GM12878 (cell line): ENCODE measurements around the gene ASIC1. TPM values are rescaled to one million over a fixed set of nuclear protein-coding genes. Genes with fewer than 3 reads are reported as not detected.

Experiments
- ATAC-seq: fragments of 200-7000 bp; cut with Tn5 transposase; 3 replicates; pipeline ENCODE4 v1.9.1; 2020; ENCODE audit warnings: mild to moderate bottlenecking, moderate library complexity
- BruUV-seq: library from RNA; stranded (reverse); fragments of 400-500 nt; replicated peaks from 2 replicates; lab custom pipeline; 2021; lab: Mats Ljungman, UMichigan
- CTCF ChIA-PET: fragments of 300-600 bp; sonication (Branson Sonifier 250); formaldehyde crosslinking; extraction: SDS; loops from one replicate; lab custom pipeline; 2021; ENCODE audit warnings: inconsistent platforms; lab: Yijun Ruan, JAX
- POLR2A ChIA-PET: fragments of 350-600 bp; formaldehyde crosslinking; extraction: SDS; loops from one replicate; lab custom pipeline; 2021; ENCODE audit warnings: inconsistent platforms; lab: Charles Lee
- RAD21 ChIA-PET: fragments of 300-600 bp; sonication (Branson Sonifier 250); formaldehyde crosslinking; loops from one replicate; lab custom pipeline; 2023; ENCODE audit warnings: antibody characterized with exemption; ENCODE audit not compliant: unreplicated experiment; lab: Charles Lee
- SMC1A ChIA-PET: fragments of 300-600 bp; sonication (Branson Sonifier 250); formaldehyde crosslinking; loops from one replicate; lab custom pipeline; 2023; ENCODE audit not compliant: unreplicated experiment, uncharacterized antibody; lab: Charles Lee
- DNase-seq: peaks from one replicate; pipeline ENCODE4 v3.0.0-alpha.2; 2011; ENCODE audit warnings: low read depth, low spot score
- FAIRE-seq: peaks from 3 replicates; lab custom pipeline; 2011; peaks lifted over from hg19 to GRCh38; lab: Jason Lieb, UNC
- H2AFZ ChIP-seq: 2 replicates; pipeline ENCODE4 v1.6.0; 2011; ENCODE audit warnings: low read depth, low read length, control low read depth; ENCODE audit not compliant: control insufficient read depth
- H3K27ac ChIP-seq: 2 replicates; pipeline ENCODE4 v1.5.1; 2011; ENCODE audit warnings: control low read depth; ENCODE audit not compliant: control insufficient read depth, insufficient read depth
- H3K27me3 ChIP-seq, 2 experiments: replicated peaks in 1 of 2; 2 replicates each; pipeline versions ENCODE4 v1.6.0 to v1.6.1; 2011; ENCODE audit warnings: low read length in 1 of 2; ENCODE audit not compliant: control insufficient read depth in 2 of 2, insufficient read depth in 2 of 2
- H3K36me3 ChIP-seq, 2 experiments: 2 replicates each; pipeline ENCODE4 v1.5.1; 2011; ENCODE audit warnings: low read length in 1 of 2; ENCODE audit not compliant: control insufficient read depth in 2 of 2, insufficient read depth in 2 of 2
- H3K4me1 ChIP-seq: 2 replicates; pipeline ENCODE4 v1.6.1; 2011; ENCODE audit warnings: mild to moderate bottlenecking, low read length, moderate library complexity, mixed read lengths; ENCODE audit not compliant: control insufficient read depth, insufficient read depth
- H3K4me2 ChIP-seq: 2 replicates; pipeline ENCODE4 v1.6.0; 2011; ENCODE audit warnings: control low read depth; ENCODE audit not compliant: control insufficient read depth, insufficient read depth
- H3K4me3 ChIP-seq: fragments of 200-600 bp; sonication (generic); 2 replicates; pipeline ENCODE4 v1.5.1; 2016
- H3K79me2 ChIP-seq: 2 replicates; pipeline ENCODE4 v1.6.0; 2011; ENCODE audit warnings: low read length; ENCODE audit not compliant: control insufficient read depth, insufficient read depth
- H3K9ac ChIP-seq: 2 replicates; pipeline ENCODE4 v1.8.0; 2011; ENCODE audit warnings: low read length, control low read depth, mixed read lengths; ENCODE audit not compliant: control insufficient read depth, insufficient read depth
- H3K9me3 ChIP-seq: replicated peaks from 3 replicates; pipeline ENCODE4 v1.5.1; 2011; ENCODE audit warnings: mild to moderate bottlenecking, low read length; ENCODE audit not compliant: control insufficient read depth, insufficient read depth
- H4K20me1 ChIP-seq: 2 replicates; pipeline ENCODE4 v1.6.0; 2011; ENCODE audit not compliant: control insufficient read depth, insufficient read depth
- BACH1 ChIP-seq: fragments of 450-650 bp; IDR thresholded peaks from 2 replicates; pipeline ENCODE4 v1.6.1; 2017; ENCODE audit warnings: mild to moderate bottlenecking, borderline replicate concordance
- BMI1 ChIP-seq: fragments of 450-650 bp; IDR thresholded peaks from 2 replicates; pipeline ENCODE4 v1.6.1; 2016; ENCODE audit warnings: mild to moderate bottlenecking, moderate library complexity, borderline replicate concordance
- EED ChIP-seq: sonication (generic); IDR thresholded peaks from 2 replicates; pipeline ENCODE4 v1.6.1; 2016; ENCODE audit warnings: antibody characterized with exemption, low read depth
- EGR1 ChIP-seq, 2 experiments: IDR thresholded peaks; 1 replicate in 1 of 2; 2 replicates in 1 of 2; pipeline ENCODE4 v1.6.1; 2011 to 2012; ENCODE audit warnings: low read depth in 2 of 2, low read length in 2 of 2, borderline replicate concordance in 1 of 2, mild to moderate bottlenecking in 1 of 2, moderate library complexity in 1 of 2
- IKZF1 ChIP-seq: fragments of 450-650 bp; conservative IDR thresholded peaks from 2 replicates; pipeline ENCODE4 v1.6.1; 2017; ENCODE audit warnings: antibody characterized with exemption, mild to moderate bottlenecking
- MYB ChIP-seq: fragments of 150-350 bp; IDR thresholded peaks from 2 replicates; pipeline ENCODE4 v1.6.1; 2014; ENCODE audit warnings: mild to moderate bottlenecking, low read depth, low read length, borderline replicate concordance
- SPI1 ChIP-seq: IDR thresholded peaks from 2 replicates; pipeline ENCODE4 v1.6.1; 2011; ENCODE audit warnings: low read depth, mild to moderate bottlenecking, low read length, moderate library complexity, borderline replicate concordance; ENCODE audit not compliant: insufficient read depth
- WGBS: methylation state at CpG from one replicate; pipeline ENCODE4 v1.1.6; 2016; ENCODE audit warnings: low lambda C conversion rate; ENCODE audit not compliant: insufficient replicate concordance, insufficient coverage; ENCODE audit errors: missing lambda C conversion rate; 5-methylcytosine and 5-hydroxymethylcytosine counted together
- in situ Hi-C: fragments of 300-500 bp; cut with MboI; formaldehyde crosslinking; loops from 9 replicates; pipeline ENCODE4 v1.14.3; 2018; ENCODE audit warnings: mixed read lengths
- intact Hi-C: fragments of 100-400 bp; cut with micrococcal nuclease; formaldehyde crosslinking; loops from one replicate; pipeline ENCODE4 v1.14.2; 2022; ENCODE audit not compliant: unreplicated experiment
- polyA plus RNA-seq, 11 experiments: library from polyadenylated mRNA; depleted of rRNA in 4 of 11; unstranded in 6 of 11; stranded (reverse) in 5 of 11; fragments of >200 nt; fragmentation: Nextera tagmentation in 4 of 11; fragmentation: Illumina TruSeq in 1 of 11; extraction: Ambion mirVana in 4 of 11; extraction: Trizol in 1 of 11; gene quantifications; 1 replicate in 1 of 11; 2 replicates in 10 of 11; pipeline versions ENCODE4 v1.2.1 to v1.2.3, GENCODE V29; 2011 to 2016; ENCODE audit warnings: inconsistent platforms in 2 of 11, missing spikeins in 2 of 11, low read depth in 1 of 11
- total RNA-seq, 4 experiments: library from RNA; depleted of rRNA in 3 of 4; stranded (reverse); fragments of >200 nt in 3 of 4; fragmentation: Illumina TruSeq in 1 of 4; extraction: Trizol in 1 of 4; gene quantifications; 2 replicates each; pipeline versions ENCODE4 v1.2.1 to v1.2.3, GENCODE V29; 2013 to 2021
- TF ChIP-seq, protein P1 (sequence below): IDR thresholded peaks from 2 replicates; pipeline ENCODE4 v1.6.1; 2012; ENCODE audit warnings: low read length, inconsistent platforms

ASIC1 gene
- total and polyA plus RNA-seq, 10 of the 15 experiments (the other 5 are each of a cell fraction or from before 2014, with no cell fraction given), result 0.02 to 0.28 (median 0.21) TPM; not detected in 4

DNA sequence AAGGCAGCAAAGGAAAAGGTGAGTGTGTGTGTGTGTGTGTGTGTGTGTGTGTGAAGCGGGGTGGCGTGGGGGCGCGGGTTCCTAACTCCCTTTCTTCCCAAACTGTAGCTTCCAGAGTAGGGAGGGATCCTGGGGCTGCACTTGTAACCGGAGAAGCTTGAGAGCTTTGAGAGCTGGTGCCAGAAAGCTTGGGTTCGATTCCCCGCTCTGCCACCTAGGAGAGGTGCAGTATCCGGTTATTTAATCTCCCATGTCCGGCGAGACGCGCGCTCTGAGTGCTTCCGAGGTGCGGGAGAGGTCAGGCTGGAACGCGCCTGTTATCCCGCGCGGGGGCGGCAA is 24.9 kb upstream of the ASIC1 start:
- H3K4me1 ChIP-seq, result no peaks in the 10 kb centered on the region
- H3K9me3 ChIP-seq, result no peaks in the 10 kb centered on the region
- no peak overlapping the region for H3K9ac ChIP-seq
- POLR2A ChIA-PET, result no interaction called here
- H3K4me2 ChIP-seq, result 0 out of 2 replicates have a peak overlapping the region, but pooled peaks have one; percentile 17
- H3K36me3 ChIP-seq, result no peaks in the 10 kb centered on the region
- no peaks in the 10 kb centered on the region for H4K20me1 ChIP-seq
- WGBS, result 70% methylated on average over 11 of the region's 21 CpGs
- intact Hi-C loops (no loop called here), in situ Hi-C loops (no loop called here)
- H3K27me3 ChIP-seq, result no peaks in the 10 kb centered on the region
- no TSS peak for BruUV-seq
- peak overlapping the region; percentile 39; the same call in 1 of the 2 replicates for H2AFZ ChIP-seq
- H3K27ac ChIP-seq, result no peak overlapping the region
- FAIRE-seq (no peak), ATAC-seq (no peak), DNase-seq (no peak)
- H3K79me2 ChIP-seq, result no peaks in the 10 kb centered on the region
- SMC1A ChIA-PET, result interaction anchor here (0.6 kb wide), 1 partner anchor 18 kb away, joined by 3 read pairs; no protein-coding TSS in a partner anchor
- RAD21 ChIA-PET, result no interaction called here
- TF ChIP-seq EED (no peak), BMI1 (no peak), IKZF1 (peak; percentile 22; the same call in 1 of the 2 replicates)
- no peak overlapping the region for H3K4me3 ChIP-seq
- CTCF ChIA-PET, result interaction anchor here (0.8 to 2.1 kb wide), 3 partner anchors 38 to 78 kb away, joined by 3 to 7 read pairs (median 3); no protein-coding TSS in a partner anchor

DNA sequence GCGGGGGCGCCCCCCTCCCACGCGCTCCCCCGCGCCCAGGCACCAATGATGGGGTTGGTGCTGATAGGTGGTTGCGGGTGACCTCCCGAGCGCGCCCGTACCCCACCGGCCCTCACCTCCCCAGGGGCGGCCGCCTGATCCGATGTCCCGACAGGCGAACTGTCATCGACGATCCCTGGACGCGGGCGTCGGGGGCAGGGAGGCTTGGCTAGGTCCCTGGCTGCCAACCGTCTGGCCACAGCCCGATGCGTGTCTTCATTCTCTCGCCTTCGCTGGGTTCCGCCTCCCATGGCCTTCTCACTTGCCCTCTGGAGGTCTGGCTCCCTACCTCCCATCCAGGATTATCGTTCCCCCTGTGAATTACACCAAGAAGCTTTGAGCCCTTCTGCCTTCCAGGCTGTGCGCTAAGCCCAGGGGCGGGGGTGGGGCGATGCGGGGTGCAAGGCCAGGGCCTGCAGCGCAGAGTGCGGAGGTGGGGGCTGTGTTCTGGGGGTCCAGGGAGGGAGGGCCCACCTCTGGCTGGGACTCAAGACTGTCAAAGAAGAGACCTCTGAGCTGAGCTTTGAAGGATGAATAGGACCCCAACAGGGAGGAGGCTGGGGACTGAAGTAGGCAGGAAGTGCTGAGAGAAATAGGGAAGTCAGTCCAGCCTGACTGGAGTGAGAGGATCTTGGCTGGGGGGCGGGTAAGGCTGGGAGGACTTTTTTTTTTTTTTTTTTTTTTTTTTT is 24.4 kb upstream of the ASIC1 start:
- no TSS peak for BruUV-seq
- Histone ChIP-seq H3K4me1 (no peaks in the 10 kb centered on the region), H4K20me1 (no peaks in the 10 kb centered on the region), H3K4me2 (peak overlapping the region; percentile 17; the same call in 1 of the 2 replicates), H3K27ac (no peak overlapping the region), H3K4me3 (no peak overlapping the region), H3K9me3 (no peaks in the 10 kb centered on the region), H3K79me2 (no peaks in the 10 kb centered on the region), H3K9ac (no peak overlapping the region), H3K36me3 (no peaks in the 10 kb centered on the region)
- DNase-seq (no peak), FAIRE-seq (no peak)
- RAD21 ChIA-PET, result no interaction called here
- CTCF ChIA-PET, result interaction anchor here (0.8 to 2.1 kb wide), 3 partner anchors 37 to 78 kb away, joined by 3 to 7 read pairs (median 3); no protein-coding TSS in a partner anchor
- TF ChIP-seq, protein P1, sequence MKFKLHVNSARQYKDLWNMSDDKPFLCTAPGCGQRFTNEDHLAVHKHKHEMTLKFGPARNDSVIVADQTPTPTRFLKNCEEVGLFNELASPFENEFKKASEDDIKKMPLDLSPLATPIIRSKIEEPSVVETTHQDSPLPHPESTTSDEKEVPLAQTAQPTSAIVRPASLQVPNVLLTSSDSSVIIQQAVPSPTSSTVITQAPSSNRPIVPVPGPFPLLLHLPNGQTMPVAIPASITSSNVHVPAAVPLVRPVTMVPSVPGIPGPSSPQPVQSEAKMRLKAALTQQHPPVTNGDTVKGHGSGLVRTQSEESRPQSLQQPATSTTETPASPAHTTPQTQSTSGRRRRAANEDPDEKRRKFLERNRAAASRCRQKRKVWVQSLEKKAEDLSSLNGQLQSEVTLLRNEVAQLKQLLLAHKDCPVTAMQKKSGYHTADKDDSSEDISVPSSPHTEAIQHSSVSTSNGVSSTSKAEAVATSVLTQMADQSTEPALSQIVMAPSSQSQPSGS, result no peak
- no peak for TF ChIP-seq EED
- TF ChIP-seq EGR1 (IDR thresholded peaks at IDR 0.05; ENCODE audit: borderline replicate concordance in 1 of 2, low read depth in 2 of 2, low read length in 2 of 2), result peak in 1 of 2 experiments; percentile 29; a peak in 1 of 3 replicates
- no peak for TF ChIP-seq BACH1
- TF ChIP-seq SPI1, result peak; percentile 53; the same call in 1 of the 2 replicates
- no peak for TF ChIP-seq MYB
- TF ChIP-seq, all 136 proteins: peak for 2
- WGBS, result 50% methylated on average over 31 of the region's 37 CpGs
- intact Hi-C loops (no loop called here), in situ Hi-C loops (no loop called here)
- ChIA-PET SMC1A (interaction anchor here (0.6 kb wide), 1 partner anchor 19 kb away, joined by 3 read pairs; no protein-coding TSS in a partner anchor), POLR2A (no interaction called here)
- no peak; the same call in 2 of the 3 replicates for ATAC-seq
- Histone ChIP-seq H2AFZ (peak overlapping the region; percentile 39; the same call in 1 of the 2 replicates), H3K27me3 (no peaks in the 10 kb centered on the region)
